Karpas-422 (cell line): Measurements from ENCODE around the gene MAP3K14. TPM values are rescaled to one million over a fixed set of nuclear protein-coding genes. Genes with fewer than 3 reads are reported as not detected.
"Not testable (repeated sequence)": the region's sequence is repeated elsewhere in the genome, so short reads cannot be mapped to it uniquely, and the experiment has no call there.

Source experiments
- DNase-seq: peaks from one replicate; pipeline ENCODE4 v3.0.0-alpha.2; 2015
- H2AFZ ChIP-seq: fragments of 200-600 bp; sonication (generic); 2 replicates; pipeline ENCODE4 v1.6.1; 2014; ENCODE audit warnings: antibody characterized with exemption, low read length, mixed read lengths
- H3K27ac ChIP-seq: fragments of 200-600 bp; sonication (generic); 2 replicates; pipeline ENCODE4 v1.5.1; 2014; ENCODE audit warnings: mild to moderate bottlenecking, low read length, moderate library complexity
- H3K27me3 ChIP-seq: fragments of 200-600 bp; sonication (generic); 2 replicates; pipeline ENCODE4 v1.6.1; 2014; ENCODE audit warnings: low read length, mixed read lengths
- H3K36me3 ChIP-seq: fragments of 200-600 bp; sonication (generic); 2 replicates; pipeline ENCODE4 v1.6.1; 2014; ENCODE audit warnings: low read length, mixed read lengths; ENCODE audit not compliant: insufficient read depth
- H3K4me1 ChIP-seq: fragments of 200-600 bp; sonication (generic); 2 replicates; pipeline ENCODE4 v1.6.1; 2014; ENCODE audit warnings: mild to moderate bottlenecking, low read length, mixed read lengths
- H3K4me2 ChIP-seq: fragments of 200-600 bp; sonication (generic); 2 replicates; pipeline ENCODE4 v1.6.1; 2014; ENCODE audit warnings: low read length, low read depth, mild to moderate bottlenecking; ENCODE audit not compliant: poor library complexity, severe bottlenecking
- H3K4me3 ChIP-seq: fragments of 200-600 bp; sonication (generic); 2 replicates; pipeline ENCODE4 v1.5.1; 2014; ENCODE audit warnings: mild to moderate bottlenecking, antibody characterized with exemption, low read length, mixed read lengths
- H3K79me2 ChIP-seq: fragments of 200-600 bp; sonication (generic); 2 replicates; pipeline ENCODE4 v1.6.1; 2014; ENCODE audit warnings: mild to moderate bottlenecking, low read length, mixed read lengths
- H3K9ac ChIP-seq: fragments of 200-600 bp; sonication (generic); 2 replicates; pipeline ENCODE4 v1.6.0; 2014; ENCODE audit warnings: low read length
- H3K9me2 ChIP-seq: fragments of 200-600 bp; sonication (generic), shearing (Covaris generic); replicated peaks from 2 replicates; pipeline ENCODE4 v1.6.0; 2014; ENCODE audit warnings: mild to moderate bottlenecking, low read length, moderate library complexity; ENCODE audit not compliant: insufficient read depth
- H3K9me3 ChIP-seq: fragments of 300-700, 200-600 bp; sonication (generic); 2 replicates; pipeline ENCODE4 v1.6.1; 2014; ENCODE audit warnings: low read length, mixed read lengths
- H4K20me1 ChIP-seq: fragments of 200-600 bp; sonication (generic); 2 replicates; pipeline ENCODE4 v1.6.1; 2014; ENCODE audit warnings: mild to moderate bottlenecking, antibody characterized with exemption, low read length, low read depth; ENCODE audit not compliant: insufficient read depth
- total RNA-seq: library from RNA; depleted of rRNA; stranded (reverse); fragments of >200 nt; shearing (Covaris generic); gene quantifications from 2 replicates; pipeline ENCODE4 v1.2.3, GENCODE V29; 2014; ENCODE audit warnings: low replicate concordance

MAP3K14 gene
- total RNA-seq, 1 experiment from 2014 or later: 7.6 TPM

DNA sequence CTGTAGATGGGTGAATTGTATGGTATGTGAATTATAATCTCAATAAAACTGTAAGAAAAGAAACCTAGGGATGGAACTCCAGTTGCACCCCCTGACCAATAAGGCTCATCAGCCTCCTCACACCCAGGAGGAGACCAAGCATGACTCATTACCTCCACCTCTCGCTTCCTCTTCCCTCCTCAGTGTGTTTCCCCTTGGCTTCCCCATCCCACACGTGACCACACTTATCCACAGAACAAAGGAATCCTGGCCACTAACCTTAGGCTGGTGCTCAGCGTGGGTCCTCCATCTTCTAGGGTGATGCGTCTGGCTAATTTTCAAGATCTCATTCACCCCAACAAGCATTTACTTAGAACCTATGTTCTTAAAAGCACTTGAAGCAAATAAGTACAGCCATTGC, 36.2 kb upstream of the MAP3K14 start:
- Histone ChIP-seq H2AFZ (no peak overlapping the region), H3K27ac (no peak overlapping the region)
- no peak for DNase-seq

DNA sequence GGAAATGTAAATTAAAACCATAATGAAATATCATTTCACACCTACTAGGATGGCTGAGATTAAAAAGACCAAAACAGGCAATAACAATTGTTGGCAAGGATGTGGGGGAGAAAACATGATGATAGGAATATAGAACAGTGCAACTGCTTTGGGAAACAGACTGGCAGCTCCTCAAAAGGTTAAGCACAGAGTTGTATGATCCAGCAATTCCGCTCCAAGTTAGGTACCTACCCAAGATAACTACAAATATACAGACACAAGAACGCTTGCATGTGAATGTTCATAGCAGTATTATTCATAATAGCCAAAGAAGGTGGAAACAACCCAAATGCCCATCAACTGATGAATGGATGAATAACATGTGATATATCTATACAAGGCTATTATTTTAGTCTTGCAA, 35.0 kb upstream of the MAP3K14 start:
- Histone ChIP-seq H3K9me3 (no peaks in the 10 kb centered on the region), H2AFZ (no peak overlapping the region)

More for the DNA sequence above, 36.2 kb upstream of the MAP3K14 start:
- H3K9me3 ChIP-seq: no peaks in the 10 kb centered on the region
- no peaks in the 10 kb centered on the region for H4K20me1 ChIP-seq
- H3K79me2 ChIP-seq: no peaks in the 10 kb centered on the region
- no peak overlapping the region for H3K4me3 ChIP-seq
- H3K9ac ChIP-seq: no peak overlapping the region
- H3K4me2 ChIP-seq: no peak overlapping the region
- no peaks in the 10 kb centered on the region for H3K9me2 ChIP-seq
- H3K36me3 ChIP-seq: no peaks in the 10 kb centered on the region
- peaks cover 3% of the 10 kb centered on the region; the same call in 1 of the 2 replicates for H3K4me1 ChIP-seq
- no peaks in the 10 kb centered on the region for H3K27me3 ChIP-seq

DNA sequence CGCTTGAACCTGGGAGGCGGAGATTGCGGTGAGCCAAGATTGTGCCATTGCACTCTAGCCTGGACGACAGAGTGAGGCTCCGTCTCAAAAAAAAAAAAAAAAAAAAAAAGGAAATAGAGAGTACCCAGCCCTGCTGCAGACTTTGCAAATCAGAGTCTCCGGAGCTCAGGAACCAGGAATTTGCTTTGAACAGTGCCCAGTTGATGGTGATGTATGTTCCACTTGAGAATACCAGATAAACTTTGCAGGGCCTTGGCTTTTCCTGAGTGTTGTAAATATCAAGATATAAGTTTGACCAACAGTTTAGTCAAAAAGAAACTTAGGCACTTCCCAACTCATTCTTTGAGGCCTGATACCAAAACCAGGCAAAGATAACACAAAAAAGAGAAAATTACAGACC, 30.6 kb upstream of the MAP3K14 start:
- H3K9me3 ChIP-seq: no peaks in the 10 kb centered on the region
- H3K27me3 ChIP-seq: no peaks in the 10 kb centered on the region
- H3K27ac ChIP-seq: no peak overlapping the region
- no peaks in the 10 kb centered on the region for H4K20me1 ChIP-seq
- H3K36me3 ChIP-seq: no peaks in the 10 kb centered on the region
- H3K4me2 ChIP-seq: no peak overlapping the region
- H3K9me2 ChIP-seq: no peaks in the 10 kb centered on the region
- H3K9ac ChIP-seq: no peak overlapping the region
- no peak overlapping the region for H2AFZ ChIP-seq
- H3K4me3 ChIP-seq: no peak overlapping the region
- DNase-seq: no peak
- H3K4me1 ChIP-seq: no peaks in the 10 kb centered on the region
- no peaks in the 10 kb centered on the region for H3K79me2 ChIP-seq

More for the DNA sequence above, 35.0 kb upstream of the MAP3K14 start:
- H4K20me1 ChIP-seq: no peaks in the 10 kb centered on the region
- H3K36me3 ChIP-seq: no peaks in the 10 kb centered on the region
- H3K27me3 ChIP-seq: no peaks in the 10 kb centered on the region
- DNase-seq: no peak
- no peak overlapping the region for H3K4me2 ChIP-seq
- H3K9me2 ChIP-seq: no peaks in the 10 kb centered on the region
- H3K4me1 ChIP-seq: no peaks in the 10 kb centered on the region
- no peak overlapping the region for H3K9ac ChIP-seq
- no peak overlapping the region for H3K4me3 ChIP-seq
- no peaks in the 10 kb centered on the region for H3K79me2 ChIP-seq
- H3K27ac ChIP-seq: no peak overlapping the region

DNA sequence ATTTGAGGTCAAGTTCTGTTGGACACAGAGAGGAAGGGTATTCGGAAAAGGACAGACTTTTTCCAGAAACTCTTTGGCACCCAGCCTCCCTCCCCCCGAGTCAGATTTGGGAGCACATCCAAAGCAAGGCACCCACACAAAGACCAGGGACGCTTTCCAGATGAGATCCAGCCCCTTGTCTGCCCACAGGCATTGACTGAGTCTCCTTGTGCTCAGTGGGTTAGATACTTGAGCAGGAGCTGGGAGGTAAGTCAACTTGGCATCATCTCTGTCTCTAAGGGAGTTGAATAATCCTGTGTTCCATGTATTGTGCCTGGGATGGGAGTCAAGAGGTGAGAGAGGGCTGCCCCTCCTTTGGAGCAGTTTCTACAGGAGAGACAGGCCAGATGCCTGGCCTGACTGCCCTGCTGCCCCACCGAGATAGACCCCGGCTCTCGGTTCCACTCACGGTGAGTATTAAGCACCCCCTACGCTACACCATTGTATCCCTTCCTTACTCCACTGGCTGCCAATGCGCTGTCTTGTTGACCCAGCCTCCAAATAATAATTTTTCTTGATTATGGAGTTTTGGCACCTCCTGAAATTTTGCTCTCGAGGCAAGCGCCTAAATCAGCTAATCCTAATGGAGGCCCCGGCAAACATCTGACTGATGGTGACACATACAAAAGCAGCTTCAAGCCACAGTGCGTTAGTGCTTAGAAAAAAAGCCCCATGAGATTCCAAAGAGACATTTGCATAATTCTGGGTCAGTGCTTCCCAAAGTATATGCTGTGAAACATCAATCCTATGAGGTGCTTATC, 29.6 kb upstream of the MAP3K14 start:
- Histone ChIP-seq H3K9ac (no peak overlapping the region), H3K27me3 (no peaks in the 10 kb centered on the region), H3K4me3 (no peak overlapping the region), H4K20me1 (no peaks in the 10 kb centered on the region), H3K9me2 (no peaks in the 10 kb centered on the region), H2AFZ (no peak overlapping the region), H3K4me1 (no peaks in the 10 kb centered on the region), H3K79me2 (no peaks in the 10 kb centered on the region), H3K4me2 (no peak overlapping the region), H3K27ac (no peak overlapping the region), H3K36me3 (no peaks in the 10 kb centered on the region), H3K9me3 (no peaks in the 10 kb centered on the region)
- no peak for DNase-seq

DNA sequence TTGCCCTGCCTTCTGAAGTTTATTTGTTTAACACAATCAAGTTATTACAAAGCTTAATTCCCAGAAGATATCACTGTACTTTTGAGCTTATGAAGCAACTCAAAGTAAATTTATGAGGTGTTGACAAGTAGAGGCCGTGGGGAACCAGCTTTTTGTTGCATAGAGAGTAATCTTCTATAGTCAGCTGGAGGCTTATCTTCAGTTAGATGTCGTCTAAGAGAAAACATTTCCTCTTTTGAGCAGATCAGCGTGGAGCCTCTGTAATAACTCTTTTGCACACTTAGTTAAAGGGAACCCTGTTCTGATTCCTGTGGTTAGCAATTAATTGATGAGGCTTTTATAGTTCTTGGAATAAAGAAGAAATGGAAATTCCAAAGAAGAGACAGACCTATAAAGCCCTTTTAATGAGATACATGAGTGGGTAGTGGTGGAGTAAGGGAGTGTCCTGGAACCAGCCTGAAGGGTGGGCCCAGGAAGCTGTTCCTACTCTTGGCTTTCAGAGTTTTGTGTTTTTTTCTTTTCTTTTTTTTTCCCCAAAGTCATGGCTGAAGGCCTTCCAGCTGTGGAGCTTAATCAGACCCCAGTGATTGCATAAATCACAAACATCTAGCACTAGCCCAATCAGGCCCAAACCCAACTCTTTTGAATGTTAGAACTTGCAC, 28.9 kb upstream of the MAP3K14 start:
- Histone ChIP-seq H3K9me3 (no peaks in the 10 kb centered on the region), H4K20me1 (no peaks in the 10 kb centered on the region), H3K79me2 (no peaks in the 10 kb centered on the region), H2AFZ (no peak overlapping the region), H3K4me3 (no peak overlapping the region), H3K4me1 (no peaks in the 10 kb centered on the region), H3K27ac (no peak overlapping the region), H3K36me3 (no peaks in the 10 kb centered on the region), H3K9me2 (no peaks in the 10 kb centered on the region), H3K27me3 (no peaks in the 10 kb centered on the region), H3K4me2 (no peak overlapping the region), H3K9ac (no peak overlapping the region)
- no peak for DNase-seq

DNA sequence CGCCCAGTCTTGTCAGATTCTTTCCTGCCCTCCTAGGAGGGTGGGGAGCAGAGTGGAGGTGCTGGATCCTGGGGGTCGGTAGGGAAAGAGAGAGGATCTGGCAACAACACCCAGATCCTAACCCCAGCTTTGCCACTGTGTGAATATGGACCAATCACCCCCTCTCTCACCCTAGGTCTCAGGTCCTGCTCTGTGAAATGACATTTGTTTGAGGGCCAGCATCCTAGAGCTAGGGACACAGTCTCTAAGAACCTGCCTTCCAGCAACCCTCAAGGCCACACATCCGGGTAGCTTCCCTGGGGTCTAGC, 28.4 kb upstream of the MAP3K14 start:
- Histone ChIP-seq H4K20me1 (no peaks in the 10 kb centered on the region), H2AFZ (no peak overlapping the region)

DNA sequence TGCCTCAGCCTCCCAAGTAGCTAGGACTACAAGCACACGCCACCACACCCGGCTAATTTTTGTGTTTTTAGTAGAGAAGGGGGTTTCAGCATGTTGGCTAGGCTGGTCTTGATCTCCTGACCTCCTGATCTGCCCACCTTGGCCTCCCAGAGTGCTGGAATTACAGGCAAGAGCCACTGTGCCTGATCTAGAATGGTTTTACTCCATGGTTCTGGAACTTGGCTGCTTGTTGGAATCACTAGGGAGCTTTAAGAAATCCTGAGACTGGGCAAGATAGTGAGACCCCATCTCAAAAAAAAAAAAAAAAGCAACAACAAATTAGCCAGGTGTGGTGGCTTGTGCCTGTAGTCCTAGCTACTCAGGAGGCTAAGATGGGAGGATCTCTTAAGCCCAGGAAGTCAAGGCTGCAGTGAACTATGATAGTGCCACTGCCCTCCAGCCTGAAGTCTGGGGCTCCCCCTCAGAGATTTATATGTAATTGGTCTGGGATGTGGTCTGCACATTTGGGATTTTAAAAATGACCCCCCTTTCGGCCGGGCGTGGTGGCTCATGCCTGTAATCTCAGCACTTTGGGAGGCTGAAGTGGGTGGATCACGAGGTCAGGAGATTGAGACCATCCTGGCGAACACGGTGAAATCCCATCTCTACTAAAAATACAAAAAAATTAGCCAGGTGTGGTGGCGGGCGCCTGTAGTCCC, 27.3 kb upstream of the MAP3K14 start:
- not testable (repeated sequence) for H2AFZ ChIP-seq, H3K27me3 ChIP-seq, H3K79me2 ChIP-seq, H3K4me3 ChIP-seq, DNase-seq, H3K27ac ChIP-seq, H3K9me2 ChIP-seq, H4K20me1 ChIP-seq, H3K9ac ChIP-seq, H3K4me2 ChIP-seq, H3K36me3 ChIP-seq, H3K9me3 ChIP-seq, H3K4me1 ChIP-seq

More for the DNA sequence above, 28.4 kb upstream of the MAP3K14 start:
- no peak overlapping the region for H3K4me2 ChIP-seq
- H3K9me3 ChIP-seq: no peaks in the 10 kb centered on the region
- no peaks in the 10 kb centered on the region for H3K9me2 ChIP-seq
- H3K36me3 ChIP-seq: no peaks in the 10 kb centered on the region
- no peak overlapping the region for H3K4me3 ChIP-seq
- no peaks in the 10 kb centered on the region for H3K4me1 ChIP-seq
- no peak for DNase-seq
- no peaks in the 10 kb centered on the region for H3K79me2 ChIP-seq
- no peak overlapping the region for H3K27ac ChIP-seq
- no peak overlapping the region for H3K9ac ChIP-seq
- no peaks in the 10 kb centered on the region for H3K27me3 ChIP-seq

DNA sequence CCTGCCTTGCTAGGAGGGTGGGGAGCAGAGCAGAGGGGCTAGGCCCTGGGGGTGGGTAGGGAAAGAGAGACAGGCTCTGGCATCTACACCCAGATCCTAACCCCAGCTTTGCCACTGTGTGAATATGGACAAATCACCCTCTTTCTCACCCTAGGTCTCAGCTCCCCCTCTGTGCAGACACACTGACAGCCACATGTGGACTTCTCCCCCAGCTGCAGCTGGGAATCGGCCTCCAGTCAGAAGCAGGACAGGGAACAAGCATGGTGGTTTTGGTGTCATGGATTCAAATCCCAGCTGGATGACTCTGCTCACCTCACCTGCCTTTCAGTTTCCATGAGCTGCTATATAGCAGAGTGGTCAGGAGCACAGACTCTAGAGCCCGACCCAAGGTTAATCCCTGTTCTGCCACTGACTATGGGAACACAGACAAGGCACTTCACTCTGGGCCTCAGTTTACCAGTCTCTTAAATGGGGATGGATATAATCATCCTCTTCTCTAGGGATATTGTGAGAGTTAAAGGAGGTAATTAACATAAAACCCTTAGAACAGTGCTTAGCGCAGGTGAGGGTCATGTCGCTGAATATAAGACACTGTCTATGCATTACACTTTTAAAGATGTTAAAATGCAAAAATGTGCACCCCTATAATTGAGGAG, 26.2 kb upstream of the MAP3K14 start:
- DNase-seq: no peak
- no peaks in the 10 kb centered on the region for H3K27me3 ChIP-seq
- no peak overlapping the region for H3K27ac ChIP-seq
- H3K9me2 ChIP-seq: no peaks in the 10 kb centered on the region
- no peak overlapping the region for H2AFZ ChIP-seq
- H3K79me2 ChIP-seq: no peaks in the 10 kb centered on the region
- no peak overlapping the region for H3K4me2 ChIP-seq
- H3K4me1 ChIP-seq: no peaks in the 10 kb centered on the region
- no peaks in the 10 kb centered on the region for H3K9me3 ChIP-seq
- no peak overlapping the region for H3K4me3 ChIP-seq
- no peaks in the 10 kb centered on the region for H4K20me1 ChIP-seq
- no peaks in the 10 kb centered on the region for H3K36me3 ChIP-seq
- H3K9ac ChIP-seq: no peak overlapping the region
